WTC11 (cell line): ENCODE data around the gene CD86. TPM values are rescaled to one million over a fixed set of nuclear protein-coding genes. Genes with fewer than 3 reads are reported as not detected.

Experiments used
- ATAC-seq: fragments of 200-7000 bp; cut with Tn5 transposase; 2 replicates; pipeline ENCODE4 v1.10.0; 2021; ENCODE audit warnings: mild to moderate bottlenecking, moderate library complexity
- CTCF ChIA-PET: fragments of 300-600 bp; sonication (Branson Sonifier 250); formaldehyde crosslinking; loops from one replicate; lab custom pipeline; 2021; ENCODE audit warnings: antibody characterized with exemption; lab: Charles Lee
- POLR2A ChIA-PET: fragments of 350-600 bp; sonication (Branson Sonifier 250); formaldehyde crosslinking; loops from one replicate; lab custom pipeline; 2021; ENCODE audit warnings: antibody characterized with exemption; lab: Charles Lee
- DNase-seq: peaks from one replicate; pipeline ENCODE4 v3.0.0; 2021; ENCODE audit warnings: low spot score
- H3K27ac Mint-ChIP-seq: 2 replicates; pipeline ENCODE4 v1.8.0; 2021; ENCODE audit warnings: mixed read lengths
- H3K27me3 Mint-ChIP-seq: 2 replicates; pipeline ENCODE4 v1.8.0; 2021; ENCODE audit warnings: low read depth, mild to moderate bottlenecking, moderate library complexity, mixed read lengths
- H3K36me3 Mint-ChIP-seq: 2 replicates; pipeline ENCODE4 v1.8.0; 2021; ENCODE audit warnings: mixed read lengths
- H3K4me1 Mint-ChIP-seq: 2 replicates; pipeline ENCODE4 v1.8.0; 2022; ENCODE audit warnings: mixed read lengths
- H3K4me3 Mint-ChIP-seq: 2 replicates; pipeline ENCODE4 v1.8.0; 2021; ENCODE audit warnings: mild to moderate bottlenecking, moderate library complexity, mixed read lengths
- H3K9me3 Mint-ChIP-seq: 2 replicates; pipeline ENCODE4 v1.8.0; 2021; ENCODE audit warnings: mixed read lengths
- AFF4 ChIP-seq: sonication (generic); formaldehyde crosslinking; IDR thresholded peaks from 2 replicates; pipeline ENCODE4 v1.8.1; 2023; ENCODE audit warnings: mild to moderate bottlenecking, missing genetic modification reagents, borderline replicate concordance
- ATF2 ChIP-seq: sonication (generic); formaldehyde crosslinking; IDR thresholded peaks from 2 replicates; pipeline ENCODE4 v1.8.1; 2022; ENCODE audit warnings: low read depth, missing genetic modification reagents, borderline replicate concordance
- CBFB ChIP-seq: sonication (generic); formaldehyde crosslinking; IDR thresholded peaks from 2 replicates; pipeline ENCODE4 v1.8.1; 2022; ENCODE audit warnings: mild to moderate bottlenecking, low read depth, missing genetic modification reagents
- EMX1 ChIP-seq: fragments of 250-450 bp; sonication (Bioruptor Pico); IDR thresholded peaks from 2 replicates; pipeline ENCODE4 v1.8.0; 2021; ENCODE audit warnings: mild to moderate bottlenecking
- ESRRA ChIP-seq: sonication (generic); formaldehyde crosslinking; IDR thresholded peaks from 2 replicates; pipeline ENCODE4 v1.8.1; 2022; ENCODE audit warnings: mild to moderate bottlenecking, missing genetic modification reagents, borderline replicate concordance
- FOXK1 ChIP-seq: sonication (generic); formaldehyde crosslinking; IDR thresholded peaks from 2 replicates; pipeline ENCODE4 v1.8.0; 2022; ENCODE audit warnings: mild to moderate bottlenecking, moderate library complexity, missing genetic modification reagents
- MAX ChIP-seq: sonication (generic); formaldehyde crosslinking; IDR thresholded peaks from 2 replicates; pipeline ENCODE4 v1.8.0; 2022; ENCODE audit warnings: mild to moderate bottlenecking, missing genetic modification reagents
- MXD4 ChIP-seq: fragments of 250-450 bp; sonication (Bioruptor Pico); IDR thresholded peaks from 2 replicates; pipeline ENCODE4 v1.8.0; 2021; ENCODE audit warnings: mild to moderate bottlenecking, moderate library complexity, borderline replicate concordance
- MYBL2 ChIP-seq: sonication (generic); formaldehyde crosslinking; IDR thresholded peaks from 2 replicates; pipeline ENCODE4 v1.8.1; 2023; ENCODE audit warnings: mild to moderate bottlenecking, moderate library complexity, missing genetic modification reagents
- NFATC4 ChIP-seq: fragments of 250-450 bp; sonication (Bioruptor Pico); IDR thresholded peaks from 2 replicates; pipeline ENCODE4 v1.9.0; 2021; ENCODE audit warnings: mild to moderate bottlenecking
- NFYB ChIP-seq: sonication (generic); formaldehyde crosslinking; conservative IDR thresholded peaks from 2 replicates; pipeline ENCODE4 v1.8.0; 2022; ENCODE audit warnings: low read depth, missing genetic modification reagents
- NR3C1 ChIP-seq: sonication (generic); formaldehyde crosslinking; conservative IDR thresholded peaks from 2 replicates; pipeline ENCODE4 v1.8.1; 2023; ENCODE audit warnings: low read depth, mild to moderate bottlenecking, missing genetic modification reagents
- PRDM15 ChIP-seq: sonication (generic); formaldehyde crosslinking; IDR thresholded peaks from 2 replicates; pipeline ENCODE4 v1.8.0; 2022; ENCODE audit warnings: missing genetic modification reagents
- PRRX2 ChIP-seq: fragments of 250-450 bp; sonication (Bioruptor Pico); IDR thresholded peaks from 2 replicates; pipeline ENCODE4 v1.8.0; 2021; ENCODE audit warnings: mild to moderate bottlenecking
- RELA ChIP-seq: sonication (generic); formaldehyde crosslinking; IDR thresholded peaks from 2 replicates; pipeline ENCODE4 v1.8.1; 2022; ENCODE audit warnings: missing genetic modification reagents, mild to moderate bottlenecking, borderline replicate concordance
- ZBTB21 ChIP-seq: sonication (generic); formaldehyde crosslinking; IDR thresholded peaks from 2 replicates; pipeline ENCODE4 v1.8.1; 2023; ENCODE audit warnings: mild to moderate bottlenecking, missing genetic modification reagents, borderline replicate concordance
- ZNF121 ChIP-seq: sonication (generic); formaldehyde crosslinking; IDR thresholded peaks from 2 replicates; pipeline ENCODE4 v1.8.0; 2023; ENCODE audit warnings: missing genetic modification reagents
- ZNF281 ChIP-seq: sonication (generic); formaldehyde crosslinking; IDR thresholded peaks from 2 replicates; pipeline ENCODE4 v1.8.0; 2023; ENCODE audit warnings: mild to moderate bottlenecking, missing genetic modification reagents
- ZNF396 ChIP-seq: fragments of 250-450 bp; sonication (Bioruptor Pico); IDR thresholded peaks from 2 replicates; pipeline ENCODE4 v1.8.0; 2021; ENCODE audit warnings: mild to moderate bottlenecking, moderate library complexity, borderline replicate concordance
- ZNF512 ChIP-seq: sonication (generic); formaldehyde crosslinking; IDR thresholded peaks from 2 replicates; pipeline ENCODE4 v1.8.1; 2022; ENCODE audit warnings: missing genetic modification reagents, borderline replicate concordance
- total RNA-seq: library from RNA; stranded (reverse); gene quantifications from 3 replicates; pipeline ENCODE4 v1.2.3, GENCODE V29; 2021

Gene CD86
- total RNA-seq, 1 experiment from 2014 or later = 0.61 TPM

- ATAC-seq (no peak), DNase-seq (no peak)
- ChIA-PET CTCF (interaction anchor here (0.5 to 2.0 kb wide), 5 partner anchors 45 to 220 kb away, joined by 3 to 5 read pairs (median 3); no protein-coding TSS in a partner anchor), POLR2A (interaction anchor here (0.7 kb wide), 1 partner anchor 65 kb away, joined by 3 read pairs; no protein-coding TSS in a partner anchor)
- no peak overlapping the region for H3K27ac Mint-ChIP-seq
- H3K36me3 Mint-ChIP-seq = no peaks in the 10 kb centered on the region
- no peak for TF ChIP-seq EMX1
- TF ChIP-seq RELA (CRISPR knock-in tag) = no peak
- TF ChIP-seq PRDM15 = no peak
- TF ChIP-seq MXD4 (CRISPR knock-in tag) = no peak
- TF ChIP-seq ZNF512 (CRISPR knock-in tag) = no peak
- no peak for TF ChIP-seq NR3C1 (CRISPR knock-in tag)
- TF ChIP-seq CBFB (CRISPR knock-in tag) = no peak
- TF ChIP-seq NFYB (CRISPR knock-in tag) = no peak
- peaks cover 5% of the 10 kb centered on the region for H3K9me3 Mint-ChIP-seq
- no peak overlapping the region for H3K4me3 Mint-ChIP-seq
- no peaks in the 10 kb centered on the region for H3K27me3 Mint-ChIP-seq
- no peaks in the 10 kb centered on the region for H3K4me1 Mint-ChIP-seq
Observed at GRCh38 chr3:122094693-122095092, 39.5 kb downstream of the CD86 start.

GRCh38 chr3:122097141-122097540, 42.0 kb downstream of the CD86 start:
- Mint-ChIP-seq H3K9me3 (peaks cover 5% of the 10 kb centered on the region), H3K27me3 (no peaks in the 10 kb centered on the region), H3K27ac (no peak overlapping the region), H3K4me1 (peaks cover 4% of the 10 kb centered on the region; the same call in 1 of the 2 replicates), H3K4me3 (no peak overlapping the region), H3K36me3 (no peaks in the 10 kb centered on the region)
- ChIA-PET CTCF (no interaction called here), POLR2A (no interaction called here)
- ATAC-seq = no peak
- no peak for DNase-seq
- TF ChIP-seq NFATC4 (no peak), ZNF512 (CRISPR knock-in tag) (no peak), ZBTB21 (no peak), ZNF121 (CRISPR knock-in tag) (no peak), ESRRA (no peak), AFF4 (no peak), MAX (CRISPR knock-in tag) (no peak), MYBL2 (CRISPR knock-in tag) (no peak), ZNF396 (no peak), FOXK1 (CRISPR knock-in tag) (no peak), EMX1 (no peak), ZNF281 (CRISPR knock-in tag) (no peak), ATF2 (CRISPR knock-in tag) (no peak), PRRX2 (no peak)
